ENCODE results near the gene ANO2. TPM values are rescaled to one million over a fixed set of nuclear protein-coding genes. Genes with fewer than 3 reads are reported as not detected.
A peak's percentile ranks its signal among the peaks of the same experiment; 100 is the strongest.

ANO2 gene
- total RNA-seq, 1 experiment from 2014 or later, result 0.68 TPM

- TF ChIP-seq, protein P1, sequence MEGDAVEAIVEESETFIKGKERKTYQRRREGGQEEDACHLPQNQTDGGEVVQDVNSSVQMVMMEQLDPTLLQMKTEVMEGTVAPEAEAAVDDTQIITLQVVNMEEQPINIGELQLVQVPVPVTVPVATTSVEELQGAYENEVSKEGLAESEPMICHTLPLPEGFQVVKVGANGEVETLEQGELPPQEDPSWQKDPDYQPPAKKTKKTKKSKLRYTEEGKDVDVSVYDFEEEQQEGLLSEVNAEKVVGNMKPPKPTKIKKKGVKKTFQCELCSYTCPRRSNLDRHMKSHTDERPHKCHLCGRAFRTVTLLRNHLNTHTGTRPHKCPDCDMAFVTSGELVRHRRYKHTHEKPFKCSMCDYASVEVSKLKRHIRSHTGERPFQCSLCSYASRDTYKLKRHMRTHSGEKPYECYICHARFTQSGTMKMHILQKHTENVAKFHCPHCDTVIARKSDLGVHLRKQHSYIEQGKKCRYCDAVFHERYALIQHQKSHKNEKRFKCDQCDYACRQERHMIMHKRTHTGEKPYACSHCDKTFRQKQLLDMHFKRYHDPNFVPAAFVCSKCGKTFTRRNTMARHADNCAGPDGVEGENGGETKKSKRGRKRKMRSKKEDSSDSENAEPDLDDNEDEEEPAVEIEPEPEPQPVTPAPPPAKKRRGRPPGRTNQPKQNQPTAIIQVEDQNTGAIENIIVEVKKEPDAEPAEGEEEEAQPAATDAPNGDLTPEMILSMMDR (IDR thresholded peaks at IDR 0.05; ENCODE audit: insufficient read depth in 1 of 2, low read depth in 1 of 2, low read length in 1 of 2, severe bottlenecking in 1 of 2, unreplicated experiment in 1 of 2), result no peak
- no TSS peak for BruUV-seq (replicated peaks)
- ChIA-PET POLR2A (no interaction called here), CTCF (no interaction called here)
- no peaks in the 10 kb centered on the region for H3K27me3 ChIP-seq (replicated peaks; ENCODE audit: control insufficient read depth, insufficient read depth, low read length)
- intact Hi-C loops (cut with micrococcal nuclease; ENCODE audit: unreplicated experiment), result no loop called here
- peak in 1 of 2 experiments; percentile 30 for DNase-seq
- Mint-ChIP-seq H3K27ac (ENCODE audit: unreplicated experiment) (no peak overlapping the region), H3K4me3 (ENCODE audit: unreplicated experiment) (no peak overlapping the region), H3K9me3 (ENCODE audit: unreplicated experiment) (no peaks in the 10 kb centered on the region), H3K36me3 (ENCODE audit: insufficient read depth, unreplicated experiment) (no peaks in the 10 kb centered on the region), H3K4me1 (ENCODE audit: low read depth, unreplicated experiment) (peaks cover 16% of the 10 kb centered on the region), H3K27me3 (ENCODE audit: insufficient read depth, unreplicated experiment) (no peaks in the 10 kb centered on the region)
- H3K9me3 ChIP-seq, result no peaks in the 10 kb centered on the region
- H3K4me1 ChIP-seq, result peaks cover 16% of the 10 kb centered on the region
- no peak overlapping the region for H3K4me3 ChIP-seq (ENCODE audit: low read depth, low read length)
- no peaks in the 10 kb centered on the region for H3K36me3 ChIP-seq (ENCODE audit: control insufficient read depth, insufficient read depth, low read length)
These were observed 425.0 kb downstream of the ANO2 start for GRCh38 chr12:5520037-5520436.

- H3K4me1 Mint-ChIP-seq (ENCODE audit: low read depth, unreplicated experiment), result peaks cover 24% of the 10 kb centered on the region
- intact Hi-C loops (cut with micrococcal nuclease; ENCODE audit: unreplicated experiment), result no loop called here
- CTCF ChIA-PET, result no interaction called here
- no peaks in the 10 kb centered on the region for H3K36me3 Mint-ChIP-seq (ENCODE audit: insufficient read depth, unreplicated experiment)
- no peak overlapping the region for H3K4me3 ChIP-seq (ENCODE audit: low read depth, low read length)
- H3K27me3 ChIP-seq (replicated peaks; ENCODE audit: control insufficient read depth, insufficient read depth, low read length), result no peaks in the 10 kb centered on the region
- POLR2A ChIA-PET, result no interaction called here
- DNase-seq, result no peak
- H3K36me3 ChIP-seq (ENCODE audit: control insufficient read depth, insufficient read depth, low read length), result no peaks in the 10 kb centered on the region
- peaks cover 18% of the 10 kb centered on the region for H3K4me1 ChIP-seq
- BruUV-seq (replicated peaks), result no TSS peak
- H3K9me3 Mint-ChIP-seq (ENCODE audit: unreplicated experiment), result no peaks in the 10 kb centered on the region
- H3K4me3 Mint-ChIP-seq (ENCODE audit: unreplicated experiment), result no peak overlapping the region
- no peaks in the 10 kb centered on the region for H3K27me3 Mint-ChIP-seq (ENCODE audit: insufficient read depth, unreplicated experiment)
- H3K27ac Mint-ChIP-seq (ENCODE audit: unreplicated experiment), result no peak overlapping the region
- H3K9me3 ChIP-seq, result no peaks in the 10 kb centered on the region
- TF ChIP-seq, protein P1 (IDR thresholded peaks at IDR 0.05; ENCODE audit: insufficient read depth in 1 of 2, low read depth in 1 of 2, low read length in 1 of 2, severe bottlenecking in 1 of 2, unreplicated experiment in 1 of 2), result no peak
These were observed 426.3 kb downstream of the ANO2 start for GRCh38 chr12:5518584-5519365.

- no peaks in the 10 kb centered on the region for H3K27me3 ChIP-seq (replicated peaks; ENCODE audit: control insufficient read depth, insufficient read depth, low read length)
- Mint-ChIP-seq H3K27ac (ENCODE audit: unreplicated experiment) (no peak overlapping the region), H3K9me3 (ENCODE audit: unreplicated experiment) (no peaks in the 10 kb centered on the region), H3K4me1 (ENCODE audit: low read depth, unreplicated experiment) (peaks cover 24% of the 10 kb centered on the region), H3K36me3 (ENCODE audit: insufficient read depth, unreplicated experiment) (no peaks in the 10 kb centered on the region), H3K4me3 (ENCODE audit: unreplicated experiment) (no peak overlapping the region), H3K27me3 (ENCODE audit: insufficient read depth, unreplicated experiment) (no peaks in the 10 kb centered on the region)
- H3K9me3 ChIP-seq, result no peaks in the 10 kb centered on the region
- intact Hi-C loops (cut with micrococcal nuclease; ENCODE audit: unreplicated experiment), result no loop called here
- TF ChIP-seq, protein P1 (IDR thresholded peaks at IDR 0.05; ENCODE audit: insufficient read depth in 1 of 2, low read depth in 1 of 2, low read length in 1 of 2, severe bottlenecking in 1 of 2, unreplicated experiment in 1 of 2), result no peak
- H3K4me1 ChIP-seq, result peaks cover 18% of the 10 kb centered on the region
- H3K36me3 ChIP-seq (ENCODE audit: control insufficient read depth, insufficient read depth, low read length), result no peaks in the 10 kb centered on the region
- H3K4me3 ChIP-seq (ENCODE audit: low read depth, low read length), result no peak overlapping the region
- DNase-seq, result no peak
- POLR2A ChIA-PET, result no interaction called here
- no TSS peak for BruUV-seq (replicated peaks)
- CTCF ChIA-PET, result interaction anchor here (0.7 kb wide), 1 partner anchor 77 kb away, joined by 3 read pairs; no protein-coding TSS in a partner anchor
These were observed 428.5 kb downstream of the ANO2 start for GRCh38 chr12:5516371-5517241.
